T-helper 9 cell (primary cell): Measurements from ENCODE around the gene FBN3.
"Not testable (repeated sequence)": the region's sequence is repeated elsewhere in the genome, so short reads cannot be mapped to it uniquely, and the experiment has no call there.

Source experiments
- DNase-seq: peaks from one replicate; pipeline ENCODE4 v3.0.0-alpha.2; 2020

The FBN3 gene

DNA sequence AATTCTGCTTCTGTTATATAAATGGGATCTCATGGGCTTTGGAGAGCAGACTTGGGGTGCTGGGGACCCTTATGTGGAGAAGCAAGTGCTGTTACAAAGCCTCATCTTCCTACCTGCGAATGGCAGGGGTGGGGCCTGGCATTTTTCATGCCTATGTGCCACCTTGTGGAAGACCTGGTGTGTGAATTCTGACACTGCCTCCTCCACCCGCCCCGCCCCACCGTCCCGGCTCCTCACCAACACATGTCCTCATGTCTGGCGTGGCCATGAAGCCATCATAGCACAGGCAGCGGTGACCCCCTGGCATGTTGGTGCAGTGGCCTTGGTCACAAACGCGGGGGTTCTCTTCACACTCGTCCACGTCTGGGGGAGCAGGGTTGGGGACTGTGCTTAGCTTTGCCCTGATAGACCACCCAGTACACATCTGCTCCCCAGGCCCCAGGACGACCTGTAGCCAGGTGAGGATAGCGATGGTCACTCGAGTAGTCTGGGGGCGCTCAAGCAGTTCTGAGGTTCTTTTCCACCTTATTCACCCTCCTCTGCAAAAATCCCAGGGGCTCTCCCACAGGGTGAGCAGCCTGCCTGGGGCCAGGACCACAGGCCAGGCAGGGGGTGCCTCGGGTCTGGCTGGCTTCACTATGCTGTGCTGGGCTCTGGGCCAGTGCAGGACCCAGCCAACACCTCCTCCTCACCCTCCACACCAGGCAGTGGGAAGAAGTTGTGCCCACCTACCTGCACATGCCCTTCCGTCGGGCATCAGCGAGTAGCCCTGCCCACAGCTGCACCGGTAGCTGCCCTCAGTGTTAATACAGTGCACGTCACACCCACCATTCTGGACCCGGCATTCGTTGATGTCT, 32.7 kb downstream of the FBN3 start:
- no peak for DNase-seq

DNA sequence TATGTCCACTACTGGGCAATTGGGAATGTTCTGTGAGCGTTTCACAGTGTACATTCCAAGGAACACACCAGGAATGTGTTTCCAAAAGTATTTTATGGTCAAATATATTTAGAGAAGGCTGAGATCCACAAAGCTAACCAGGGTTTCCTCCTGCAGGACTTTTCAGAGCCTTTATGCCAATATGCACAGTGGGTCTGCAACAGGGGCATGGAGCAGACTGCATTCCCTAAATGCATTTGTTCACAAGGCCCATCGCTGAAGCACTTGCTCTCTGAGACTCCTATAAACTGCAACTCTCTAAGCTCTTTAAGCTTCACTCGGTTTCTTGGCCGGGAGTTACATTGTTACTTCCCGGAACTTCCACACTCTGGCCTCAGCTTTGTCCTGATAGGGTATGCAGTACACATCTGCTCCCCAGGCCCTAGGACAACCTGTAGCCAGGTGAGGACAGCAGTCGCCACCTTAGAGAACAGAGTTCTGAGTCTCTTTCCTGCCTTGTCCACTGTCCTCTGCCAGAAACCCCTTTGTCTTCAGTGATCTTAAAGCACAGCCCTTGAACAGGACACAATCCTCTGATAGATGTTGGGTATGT, 33.5 kb downstream of the FBN3 start:
- no peak for DNase-seq

DNA sequence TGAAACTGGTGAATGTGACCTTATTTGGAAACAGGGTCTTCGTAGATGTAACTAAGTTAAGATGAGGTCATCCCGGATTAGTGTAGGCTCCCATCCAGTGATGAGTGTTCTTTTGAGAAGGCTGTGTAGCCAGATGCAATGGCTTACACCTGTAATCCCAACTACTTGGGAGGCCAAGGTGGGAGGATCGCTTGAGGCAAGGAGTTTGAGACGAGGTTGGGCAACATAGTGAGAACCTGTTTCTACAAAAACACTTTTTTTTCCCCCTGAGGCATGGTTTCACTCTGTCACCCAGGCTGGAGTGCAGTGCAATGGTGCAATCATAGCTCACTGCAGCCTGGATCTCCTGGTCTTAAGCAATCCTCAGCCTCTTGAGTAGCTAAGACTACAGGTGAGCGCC, 36.4 kb downstream of the FBN3 start:
- no peak for DNase-seq

DNA sequence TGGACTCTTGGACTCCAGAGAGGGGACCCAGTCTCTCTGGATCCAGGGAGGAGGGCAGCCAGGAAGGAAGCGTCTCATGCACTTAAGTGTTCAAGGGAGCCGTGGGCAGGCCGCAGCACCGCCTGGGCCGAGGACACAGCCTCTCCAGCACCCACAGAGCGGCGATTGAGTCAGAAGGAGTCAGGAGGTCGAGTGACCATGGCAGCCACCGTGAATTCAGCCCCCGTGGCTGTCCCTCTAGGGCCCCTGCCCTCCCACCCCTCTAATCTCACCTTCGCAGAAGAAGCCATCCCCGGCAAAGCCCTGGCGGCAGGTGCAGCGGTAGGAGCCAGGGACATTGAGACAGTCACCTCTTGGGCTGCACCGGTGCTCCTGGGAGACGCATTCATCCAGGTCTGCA, 38.0 kb downstream of the FBN3 start:
- no peak for DNase-seq

DNA sequence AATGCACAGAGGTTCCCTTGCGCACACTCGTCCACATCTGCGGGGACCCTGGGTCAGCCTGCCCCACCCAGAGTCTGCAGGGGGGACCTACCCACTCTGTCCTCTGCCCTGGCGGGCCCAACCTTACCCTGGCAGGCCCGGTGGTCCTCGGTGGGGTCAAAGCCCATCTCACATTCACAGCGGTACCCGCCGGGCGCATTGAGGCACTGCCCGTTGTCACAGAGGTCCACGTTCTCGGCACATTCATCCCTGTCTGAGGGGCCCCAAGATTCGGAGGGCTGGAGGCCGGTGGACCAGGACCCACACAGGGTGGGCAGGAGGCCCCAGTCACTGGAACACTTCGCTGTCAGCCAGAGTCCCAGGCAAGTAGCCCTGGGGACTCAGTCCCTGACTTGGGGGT, 38.5 kb downstream of the FBN3 start:
- no peak for DNase-seq

DNA sequence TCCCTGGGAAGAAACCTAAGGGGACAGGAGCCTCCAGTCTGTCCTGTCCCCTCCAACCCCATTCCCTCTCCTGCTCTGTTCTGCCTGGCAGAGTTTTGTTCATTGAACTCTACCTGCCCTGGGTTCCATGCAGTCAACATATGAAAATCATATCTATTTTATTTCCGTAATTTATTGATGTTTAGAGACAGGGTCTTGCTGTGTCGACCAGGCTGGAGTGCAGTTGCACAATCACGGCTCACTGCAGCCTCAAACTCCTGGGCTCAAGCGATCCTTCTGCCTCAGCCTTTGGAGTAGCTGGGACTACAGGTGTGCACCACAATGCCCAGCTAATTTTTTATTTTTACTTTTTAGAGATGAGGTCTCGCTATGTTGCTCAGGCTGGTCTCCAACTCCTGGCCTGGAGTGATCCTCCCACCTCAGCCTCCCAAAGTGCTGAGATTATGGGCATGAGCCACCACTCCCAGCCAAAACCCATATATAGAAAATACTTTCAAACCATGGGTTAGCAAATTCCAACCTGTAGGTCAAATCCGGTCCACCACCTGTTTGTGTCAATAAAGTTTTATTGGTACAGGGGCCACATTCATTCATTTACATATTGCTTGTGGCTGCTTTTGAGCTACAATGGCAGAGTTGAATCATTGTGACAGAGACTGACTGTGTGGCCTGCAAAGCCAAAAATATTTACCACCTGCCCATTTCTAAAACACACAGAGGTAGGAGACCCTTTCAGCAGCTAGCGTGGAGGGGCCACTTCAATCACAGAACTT, 39.3 kb downstream of the FBN3 start:
- no peak for DNase-seq

DNA sequence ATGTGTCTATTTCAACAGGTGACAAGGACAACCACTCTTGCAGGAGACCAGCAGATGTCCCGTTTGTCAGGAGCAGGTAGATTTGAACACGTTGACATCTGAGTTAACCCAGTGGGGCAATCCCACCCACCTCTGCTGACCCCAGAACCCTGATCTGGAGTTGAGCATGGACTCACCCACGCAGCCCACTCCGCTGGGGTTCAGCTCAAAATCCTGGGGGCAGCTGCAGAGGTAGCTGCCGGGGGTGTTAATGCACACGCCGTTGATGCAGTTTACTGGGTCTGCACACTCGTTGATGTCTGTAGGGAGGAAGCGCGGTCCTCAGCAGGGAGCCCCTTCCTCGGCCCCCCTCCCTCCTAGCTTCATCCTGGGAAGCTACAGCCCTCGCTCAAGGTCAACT, 39.9 kb downstream of the FBN3 start:
- DNase-seq = no peak

DNA sequence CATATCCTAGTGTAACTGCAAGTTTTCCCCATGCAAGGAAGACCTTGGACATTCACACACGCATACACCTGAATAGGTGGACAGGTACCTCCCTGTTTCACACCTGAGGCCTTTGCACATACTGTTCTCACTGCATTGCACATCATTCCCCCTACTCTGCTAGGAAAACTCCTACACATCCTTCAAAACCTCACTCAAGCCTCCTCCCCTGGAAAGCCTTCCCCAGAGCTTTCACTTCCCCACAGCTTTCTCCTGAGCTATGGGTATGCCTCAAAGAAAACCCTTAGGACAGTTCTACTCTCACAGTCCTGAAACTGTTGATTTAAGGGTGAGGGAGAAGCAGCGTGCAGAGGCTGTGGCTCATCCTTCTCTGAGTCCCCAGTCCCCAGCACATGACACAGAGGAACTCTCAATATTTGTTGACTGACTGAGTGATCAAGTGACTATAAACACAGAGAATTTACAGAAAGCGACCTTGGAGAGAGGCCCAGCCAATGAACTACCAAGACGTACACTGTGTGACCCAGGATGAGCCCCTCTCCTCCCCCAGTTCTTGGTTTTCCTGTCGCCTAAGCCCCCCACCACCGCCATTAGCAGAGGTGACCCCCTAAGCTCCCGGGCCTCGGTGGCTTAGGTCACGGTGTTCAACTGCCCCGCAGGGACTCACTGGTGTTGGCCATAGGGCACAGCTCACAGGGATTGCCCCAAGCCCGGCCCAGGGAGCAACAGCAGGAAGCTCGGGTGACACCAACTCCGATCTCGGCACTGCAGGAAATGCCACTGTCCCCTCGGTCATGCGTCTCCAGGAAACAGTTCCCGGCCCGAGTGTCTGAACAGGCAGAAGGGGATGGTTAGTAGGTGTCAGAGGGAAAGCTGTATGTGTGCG, 40.6 kb downstream of the FBN3 start:
- no peak for DNase-seq

DNA sequence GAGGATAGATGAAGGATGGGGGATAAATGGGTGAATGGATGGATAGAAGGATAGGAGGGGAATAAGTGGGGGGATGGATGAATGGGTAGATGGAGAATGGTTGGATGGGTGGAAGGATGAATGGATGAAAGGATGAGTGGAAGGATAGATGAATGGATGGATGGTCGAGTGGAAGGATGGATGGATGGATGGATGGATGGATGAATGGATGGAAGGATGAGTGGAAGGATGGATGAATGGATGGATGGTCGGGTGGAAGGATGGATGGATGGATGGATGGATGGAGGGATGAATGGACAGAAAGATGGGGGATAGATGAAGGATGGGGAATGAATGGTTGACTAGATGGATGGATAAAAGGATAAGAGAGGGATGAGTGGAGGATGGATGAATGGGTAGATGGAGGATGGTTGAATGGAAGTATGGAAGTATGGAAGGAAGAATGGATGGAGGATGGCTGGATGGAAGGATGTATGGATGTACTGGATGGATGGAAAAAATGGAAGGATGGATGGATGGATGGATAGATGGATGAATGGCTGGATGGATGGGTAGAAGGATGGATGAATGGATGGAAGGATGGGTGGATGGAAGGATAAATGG, 42.0 kb downstream of the FBN3 start:
- DNase-seq = no peak

DNA sequence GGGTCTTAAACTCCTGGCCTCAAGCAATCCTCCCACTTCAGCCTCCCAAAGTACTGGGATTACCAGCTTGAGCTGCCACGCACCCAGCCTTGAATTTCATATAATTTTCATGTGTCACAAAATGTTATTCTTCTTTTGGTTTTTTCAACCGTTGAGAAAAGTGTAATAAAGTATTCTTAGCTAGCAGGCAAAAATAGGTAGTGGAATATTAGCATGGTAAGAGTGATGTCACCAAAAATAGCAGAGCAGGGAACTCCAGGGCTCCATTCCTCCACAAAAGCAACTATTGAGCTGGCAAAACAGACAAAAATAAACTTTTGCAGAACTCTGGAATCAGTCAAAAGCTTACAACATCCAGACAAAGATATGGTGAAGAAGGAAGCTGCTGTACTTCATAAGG, 43.9 kb downstream of the FBN3 start:
- DNase-seq = no peak

DNA sequence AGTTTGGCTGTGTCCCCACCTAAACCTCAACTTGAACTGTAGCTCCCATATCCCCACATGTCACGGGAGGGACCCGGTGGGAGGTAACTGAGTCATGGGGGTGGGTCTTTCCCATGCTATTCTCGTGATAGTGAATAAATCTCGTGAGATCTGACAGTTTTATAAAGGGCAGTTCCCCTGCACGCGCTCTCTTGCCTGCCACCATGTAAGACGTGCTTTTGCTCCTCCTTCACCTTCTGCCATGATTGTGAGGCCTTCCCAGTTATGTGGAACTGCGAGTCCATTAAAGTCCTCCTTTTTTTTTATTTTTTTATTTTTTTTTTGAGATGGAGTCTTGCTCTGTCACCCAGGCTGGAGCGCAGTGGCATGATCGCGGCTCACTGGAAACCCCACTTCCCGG, 47.5 kb downstream of the FBN3 start:
- not testable (repeated sequence) for DNase-seq

DNA sequence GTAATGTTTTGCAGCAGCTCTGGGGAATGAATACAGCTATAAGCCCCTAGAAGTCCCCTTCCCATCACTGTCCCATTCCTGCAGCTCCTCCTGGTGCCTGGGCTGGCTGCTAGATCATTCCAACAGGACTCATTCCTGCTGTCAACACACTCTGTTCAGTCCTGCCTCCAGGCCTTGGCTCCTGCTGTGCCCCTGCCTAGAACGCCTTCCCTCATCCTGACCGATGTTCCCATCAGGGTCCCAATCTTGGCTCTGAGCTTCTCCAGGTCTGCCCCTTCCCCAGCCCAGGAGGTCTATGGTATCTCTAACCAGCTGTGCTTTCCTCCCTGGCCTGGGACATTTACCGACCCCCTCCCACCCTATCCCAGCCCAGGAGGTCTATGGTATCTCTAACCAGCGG, 48.1 kb downstream of the FBN3 start:
- DNase-seq = no peak

DNA sequence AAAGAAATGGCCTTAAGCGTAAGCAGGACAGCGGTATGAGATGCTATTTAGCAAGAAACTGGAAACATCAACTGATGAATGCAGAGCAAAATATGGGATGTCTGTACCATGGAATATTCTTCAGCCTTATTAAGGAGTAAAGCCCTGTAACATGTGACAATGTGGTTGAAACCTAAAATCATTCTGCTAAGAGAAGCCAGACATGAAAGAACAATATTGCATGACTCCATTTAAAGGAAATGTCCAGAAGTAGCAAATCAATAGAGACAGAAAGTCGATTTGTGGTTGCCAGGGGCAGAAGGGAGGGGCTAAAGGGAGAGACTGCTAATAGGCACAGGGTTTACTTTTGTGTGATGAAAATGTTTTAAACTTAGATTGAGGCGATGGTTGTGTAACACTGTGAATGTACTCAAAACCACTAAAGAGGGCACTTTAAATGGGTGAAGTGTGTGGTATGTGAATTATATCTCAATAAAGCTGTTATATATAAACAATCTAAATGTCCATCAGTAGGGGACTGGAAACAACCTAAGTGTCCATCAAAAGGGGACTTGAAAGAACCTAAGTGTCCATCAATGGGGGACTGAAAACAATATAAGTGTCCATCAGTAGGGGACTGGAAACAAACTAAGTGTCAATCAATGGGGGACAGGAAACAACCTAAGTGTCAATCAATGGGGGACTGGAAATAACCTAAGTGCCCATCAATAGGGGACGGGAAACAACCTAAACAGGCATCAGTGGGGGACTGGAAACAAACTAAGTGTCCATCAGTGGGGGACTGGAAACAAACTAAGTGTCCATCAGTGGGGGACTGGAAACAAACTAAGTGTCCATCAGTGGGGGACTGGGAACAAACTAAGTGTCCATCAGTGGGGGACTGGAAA, 51.5 kb downstream of the FBN3 start:
- DNase-seq = no peak

DNA sequence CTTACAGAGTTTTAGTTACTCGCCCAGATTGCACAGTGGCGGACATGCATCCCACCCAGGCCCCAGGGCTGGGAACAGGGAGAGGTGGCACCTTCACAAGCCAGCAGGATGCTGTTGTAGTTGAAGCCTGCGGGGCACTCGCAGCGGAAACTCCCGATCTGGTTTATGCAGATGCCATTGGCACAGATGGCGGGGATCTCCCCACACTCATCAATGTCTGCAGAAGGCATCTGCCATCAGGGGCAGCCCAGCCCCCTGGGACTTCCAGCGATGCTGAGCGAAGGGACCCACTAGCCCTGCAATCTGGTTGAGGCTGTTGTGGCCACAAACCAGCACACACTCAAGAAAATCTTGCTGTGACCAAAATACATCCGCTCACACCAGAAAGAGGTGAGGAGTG, 52.2 kb downstream of the FBN3 start:
- DNase-seq = no peak

DNA sequence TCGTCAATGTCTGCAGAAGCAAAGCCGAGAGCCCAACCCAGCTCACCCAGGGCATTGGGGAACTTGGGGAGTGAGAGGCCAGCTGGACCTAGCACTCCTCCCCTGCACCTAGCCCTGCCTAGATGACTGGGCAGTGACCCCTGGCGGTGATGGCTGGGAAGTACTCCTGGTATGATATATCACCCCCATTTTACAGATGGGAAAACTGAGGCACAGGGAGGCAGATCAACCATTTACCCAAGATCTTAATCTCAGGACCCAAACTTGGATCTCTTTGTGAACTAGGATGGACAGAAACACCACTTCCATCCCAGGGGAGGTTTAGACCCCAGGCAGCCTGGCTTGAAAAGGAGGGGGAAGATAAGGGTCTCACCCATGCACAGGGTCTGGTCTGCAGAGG, 53.3 kb downstream of the FBN3 start:
- DNase-seq = no peak

DNA sequence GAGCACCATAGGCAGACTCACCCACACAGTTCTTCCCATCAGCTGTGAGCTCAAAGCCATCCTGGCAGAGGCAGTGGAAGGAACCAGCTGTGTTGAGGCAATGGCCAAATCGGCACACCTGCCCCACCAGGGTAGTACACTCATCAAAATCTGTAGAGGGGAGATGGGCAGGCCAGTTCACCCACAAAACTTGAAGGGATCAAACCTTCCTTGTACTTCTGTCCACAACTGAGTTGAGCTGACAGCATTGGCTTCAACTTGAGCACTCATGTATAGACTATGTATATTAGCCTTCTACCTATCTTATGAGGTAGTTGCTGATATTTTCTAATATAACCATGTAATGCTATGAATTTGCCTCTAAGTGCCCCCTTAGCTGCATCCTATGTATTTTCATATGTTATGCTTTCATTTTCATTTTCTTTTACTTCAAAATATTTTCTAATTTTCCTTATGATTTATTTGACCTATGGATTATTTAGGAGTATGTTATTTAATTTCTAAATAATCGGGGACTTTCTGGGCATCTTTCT, 54.0 kb downstream of the FBN3 start:
- DNase-seq = no peak

DNA sequence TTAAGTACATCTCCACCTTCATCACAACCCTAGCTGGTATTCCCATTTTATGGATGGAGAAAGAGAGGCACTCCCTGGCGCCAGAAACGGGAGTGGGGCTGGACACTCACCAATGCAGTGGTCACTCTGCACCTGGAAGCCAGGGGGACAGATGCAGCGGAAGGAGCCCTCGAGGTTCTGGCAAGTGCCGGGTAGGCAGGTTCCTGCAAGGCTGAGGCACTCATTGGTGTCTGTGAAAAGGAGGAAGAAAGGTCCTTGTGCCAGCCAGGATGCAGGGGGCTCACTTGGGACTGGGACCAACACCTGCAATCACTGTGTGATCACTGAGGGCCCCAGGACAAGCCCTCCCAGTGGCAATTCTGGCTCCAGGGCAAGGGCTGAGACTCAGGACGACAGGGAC, 55.1 kb downstream of the FBN3 start:
- no peak for DNase-seq

DNA sequence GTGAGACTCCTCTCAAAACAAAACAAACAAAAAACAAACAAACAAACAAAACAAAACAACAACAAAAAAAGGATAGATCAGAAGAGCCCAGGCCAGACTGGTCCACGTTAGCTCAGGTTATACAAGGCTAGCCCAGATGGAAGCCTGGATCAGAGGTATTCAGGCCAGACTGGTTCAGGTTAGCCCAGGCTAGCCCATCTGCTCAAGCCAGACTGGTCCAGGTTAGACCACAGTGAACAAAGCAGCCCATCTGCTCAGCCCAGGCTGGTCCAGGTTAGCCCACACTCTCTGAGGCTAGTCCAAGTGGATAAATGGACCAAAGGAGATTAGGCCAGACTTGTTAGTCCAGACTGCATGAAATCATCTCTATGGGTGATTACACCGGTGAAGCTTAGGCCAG, 55.7 kb downstream of the FBN3 start:
- DNase-seq = no peak

DNA sequence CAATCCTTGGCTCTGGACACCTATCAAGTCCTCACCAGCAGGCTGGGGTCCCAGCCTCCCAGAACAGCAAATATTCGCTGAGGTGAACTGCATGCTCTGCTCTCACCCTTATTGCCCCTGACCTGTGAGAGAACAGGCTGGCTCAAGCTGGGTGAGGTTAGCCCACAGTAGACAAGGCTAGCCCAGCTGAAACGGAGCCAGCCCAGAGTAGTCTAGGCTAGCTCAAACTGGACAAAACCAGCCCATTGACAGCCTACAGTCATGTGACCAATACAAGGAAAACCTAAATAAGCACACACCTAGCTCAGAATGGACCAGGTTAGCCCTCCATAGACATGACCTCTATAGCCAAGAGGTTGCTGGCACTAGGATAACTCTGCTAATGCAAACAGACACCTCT, 58.4 kb downstream of the FBN3 start:
- DNase-seq = no peak

DNA sequence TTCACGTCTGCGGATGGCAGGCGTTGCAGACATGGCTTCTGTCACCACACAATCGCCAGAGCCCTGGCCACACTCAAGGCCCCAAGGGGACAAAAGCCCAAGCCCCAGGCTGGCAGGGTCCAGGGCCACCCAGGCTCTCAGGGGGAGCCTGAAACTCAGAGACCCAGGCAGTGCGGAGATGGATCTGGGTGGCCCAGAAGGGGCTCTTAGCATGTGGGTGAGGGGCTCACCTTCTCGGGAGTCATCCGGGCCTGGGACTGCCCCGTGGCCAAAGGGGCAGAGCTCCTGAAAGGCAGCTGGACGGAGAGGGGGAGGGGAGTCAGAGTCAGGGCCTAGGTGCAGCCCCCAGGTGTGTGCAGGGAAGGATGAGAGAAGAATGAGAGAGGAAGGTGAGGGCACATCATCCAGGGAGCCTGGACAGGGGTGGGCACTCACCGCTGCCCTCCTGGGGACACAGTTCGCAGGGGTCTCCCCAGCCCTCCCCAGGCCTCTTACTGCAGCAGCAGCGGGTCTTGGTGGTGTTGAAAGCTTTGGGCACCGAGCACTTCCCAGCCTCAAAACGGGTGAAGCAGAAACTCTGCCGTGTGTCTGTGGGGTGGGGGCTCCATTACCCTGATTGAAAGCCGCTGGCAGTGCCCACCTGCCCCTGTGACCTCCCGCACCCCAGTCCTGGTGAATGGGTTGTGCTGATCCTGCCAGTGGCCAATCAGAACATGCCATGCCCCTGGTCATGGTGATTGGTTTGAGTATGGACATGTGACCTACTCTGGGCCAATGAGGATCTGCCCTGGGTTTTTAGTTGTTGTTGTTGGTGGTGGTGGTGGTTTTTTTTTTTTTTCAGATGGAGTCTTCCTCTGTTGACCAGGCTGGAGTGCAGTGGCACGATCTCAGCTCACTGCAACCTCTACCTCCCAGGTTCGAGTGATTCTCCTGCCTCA, 59.5 kb downstream of the FBN3 start:
- no peak for DNase-seq
